ENCODE results near the gene SAP25.
A peak's percentile ranks its signal among the peaks of the same experiment; 100 is the strongest.
"Not testable (repeated sequence)": the region's sequence is repeated elsewhere in the genome, so short reads cannot be mapped to it uniquely, and the experiment has no call there.

Gene SAP25

GRCh38 chr7:100538654-100539435 is 34.9 kb downstream of the SAP25 start, which contains the start of gene AGFG2:
Gene AGFG2, plus strand, starts transcription at chr7:100539203. Its CDS starts 144 bp downstream, at chr7:100539347.
- in situ Hi-C loops (cut with MboI; ENCODE audit: low sequenced_read_pairs) = no loop called here
- H3K27me3 ChIP-seq (ENCODE audit: low read depth) = no peaks in the 10 kb centered on the region
- H3K9me3 ChIP-seq = no peaks in the 10 kb centered on the region
- DNase-seq (ENCODE audit: low spot score in 2 of 2) = peak; percentile 99 to 100
- H3K4me3 ChIP-seq = peak within 1 kb of the TSS; percentile 58
- H3K4me1 ChIP-seq = peaks cover 18% of the 10 kb centered on the region
- H3K36me3 ChIP-seq (replicated peaks) = no peaks in the 10 kb centered on the region; the same call in 1 of the 2 replicates

GRCh38 chr7:100538348-100538653 is 35.4 kb downstream of the SAP25 start:
- no peaks in the 10 kb centered on the region for H3K9me3 ChIP-seq
- no peaks in the 10 kb centered on the region for H3K27me3 ChIP-seq (ENCODE audit: low read depth)
- H3K4me1 ChIP-seq = peaks cover 18% of the 10 kb centered on the region
- in situ Hi-C loops (cut with MboI; ENCODE audit: low sequenced_read_pairs) = no loop called here
- H3K4me3 ChIP-seq = peak overlapping the region; percentile 22
- H3K36me3 ChIP-seq (replicated peaks) = no peaks in the 10 kb centered on the region; the same call in 1 of the 2 replicates
- DNase-seq (ENCODE audit: low spot score in 2 of 2) = no peak

GRCh38 chr7:100536695-100537094 is 37.0 kb downstream of the SAP25 start:
- H3K27me3 ChIP-seq (ENCODE audit: low read depth); H3K36me3 ChIP-seq (replicated peaks); DNase-seq (ENCODE audit: low spot score in 2 of 2); H3K9me3 ChIP-seq; H3K4me3 ChIP-seq; in situ Hi-C loops (cut with MboI; ENCODE audit: low sequenced_read_pairs): not testable (repeated sequence)
- peaks cover 11% of the 10 kb centered on the region for H3K4me1 ChIP-seq

- in situ Hi-C loops (cut with MboI; ENCODE audit: low sequenced_read_pairs); H3K36me3 ChIP-seq (replicated peaks); H3K9me3 ChIP-seq; H3K27me3 ChIP-seq (ENCODE audit: low read depth); DNase-seq (ENCODE audit: low spot score in 2 of 2); H3K4me3 ChIP-seq: not testable (repeated sequence)
- H3K4me1 ChIP-seq = peaks cover 10% of the 10 kb centered on the region
Observed at GRCh38 chr7:100535982-100536381, 37.7 kb downstream of the SAP25 start.

GRCh38 chr7:100532165-100533022 is 41.3 kb downstream of the SAP25 start:
- Histone ChIP-seq H3K27me3 (ENCODE audit: low read depth) (no peaks in the 10 kb centered on the region), H3K9me3 (no peaks in the 10 kb centered on the region), H3K4me3 (no peak overlapping the region), H3K36me3 (replicated peaks) (no peaks in the 10 kb centered on the region), H3K4me1 (no peaks in the 10 kb centered on the region)
- in situ Hi-C loops (cut with MboI; ENCODE audit: low sequenced_read_pairs) = no loop called here
- no peak for DNase-seq (ENCODE audit: low spot score in 2 of 2)

- H3K9me3 ChIP-seq; DNase-seq (ENCODE audit: low spot score in 2 of 2); in situ Hi-C loops (cut with MboI; ENCODE audit: low sequenced_read_pairs); H3K36me3 ChIP-seq (replicated peaks); H3K27me3 ChIP-seq (ENCODE audit: low read depth); H3K4me3 ChIP-seq; H3K4me1 ChIP-seq: not testable (repeated sequence)
Observed at GRCh38 chr7:100528108-100528866, 45.4 kb downstream of the SAP25 start.

- H3K27me3 ChIP-seq (ENCODE audit: low read depth); DNase-seq (ENCODE audit: low spot score in 2 of 2); H3K4me1 ChIP-seq; H3K36me3 ChIP-seq (replicated peaks); in situ Hi-C loops (cut with MboI; ENCODE audit: low sequenced_read_pairs); H3K4me3 ChIP-seq; H3K9me3 ChIP-seq: not testable (repeated sequence)
Observed at GRCh38 chr7:100523192-100523591, 50.5 kb downstream of the SAP25 start.
